Measurements from ENCODE around the gene HBD. TPM values are rescaled to one million over a fixed set of nuclear protein-coding genes. Genes with fewer than 3 reads are reported as not detected.

The HBD gene
- total and polyA plus RNA-seq, 9 of the 15 experiments (the other 6 are each of a cell fraction or from before 2014, with no cell fraction given): 11.8 to 169 (median 36.0) TPM

- TF ChIP-seq CEBPG (CRISPR knock-in tag; IDR thresholded peaks at IDR 0.05) (no peak), CEBPG (tag; conservative IDR thresholded peaks at IDR 0.05 in 1 of 2, IDR thresholded peaks at IDR 0.05 in 1 of 2) (0 out of 4 replicates have a peak, but pooled peaks of 1 of the 2 experiments have one; percentile 18), ZNF592 (IDR thresholded peaks at IDR 0.05) (peak; percentile 77; the same call in 1 of the 2 replicates), NFE2 (IDR thresholded peaks at IDR 0.05; ENCODE audit: low read depth) (peak; percentile 92), NCOA4 (IDR thresholded peaks at IDR 0.05; ENCODE audit: partially characterized antibody) (no peak), ZBTB11 (CRISPR knock-in tag; IDR thresholded peaks at IDR 0.05) (peak in 1 of 3 experiments; percentile 23; a peak in 1 of 6 replicates), JUND (IDR thresholded peaks at IDR 0.05; ENCODE audit: borderline replicate concordance, low read depth, low read length) (peak; percentile 31; the same call in 1 of the 2 replicates), JUND (tag; IDR thresholded peaks at IDR 0.05; ENCODE audit: borderline replicate concordance, low read depth, low read length) (peak; percentile 52; the same call in 2 of the 3 replicates), DMBX1 (CRISPR knock-in tag; IDR thresholded peaks at IDR 0.05; ENCODE audit: borderline replicate concordance) (0 out of 2 replicates have a peak, but pooled peaks have one; percentile 38), ZNF589 (CRISPR knock-in tag; IDR thresholded peaks at IDR 0.05; ENCODE audit: low read depth) (0 out of 2 replicates have a peak, but pooled peaks have one; percentile 11), ATF7 (IDR thresholded peaks at IDR 0.05) (peak; percentile 87), C11orf30 (IDR thresholded peaks at IDR 0.05; ENCODE audit: low read depth) (peak; percentile 88), SMARCA4 (IDR thresholded peaks at IDR 0.05) (peak; percentile 33; the same call in 1 of the 2 replicates), XRCC3 (IDR thresholded peaks at IDR 0.05) (no peak), ATF3 (IDR thresholded peaks at IDR 0.05) (peak; percentile 96), ATF3 (CRISPR knock-in tag; conservative IDR thresholded peaks at IDR 0.05) (no peak), MECOM (CRISPR knock-in tag; IDR thresholded peaks at IDR 0.05) (no peak), MAFG (tag; conservative IDR thresholded peaks at IDR 0.05) (peak; percentile 94), DPF2 (IDR thresholded peaks at IDR 0.05) (peak; percentile 42; the same call in 1 of the 2 replicates)
Observed at GRCh38 chr11:5272395-5273017, 38.2 kb upstream of the HBD start (continued).

All from K562 (cell line).